NOMO-1 treated with DMSO at 0.1 percent for 48 hours (cell line): ENCODE results near the gene C1GALT1C1.

Experiments
- DNase-seq: peaks from one replicate; lab custom pipeline; 2025; ENCODE audit not compliant: unreplicated experiment; lab: John Stamatoyannopoulos, UW

The C1GALT1C1 gene

GRCh38 chrX:120603707-120604360 lies 26.0 kb downstream of the C1GALT1C1 start, which contains the start of gene MCTS1:
TSS of gene MCTS1 (plus strand) at chrX:120604101. CDS start at chrX:120604237, 136 bp downstream.
- DNase-seq = peak; percentile 96

GRCh38 chrX:120585702-120586101 lies 44.2 kb downstream of the C1GALT1C1 start:
- no peak for DNase-seq
